ENCODE results near the gene XYLT1. TPM values are rescaled to one million over a fixed set of nuclear protein-coding genes. Genes with fewer than 3 reads are reported as not detected.

XYLT1 gene
- total and polyA plus RNA-seq, 9 of the 15 experiments (the other 6 are each of a cell fraction or from before 2014, with no cell fraction given) = 0.03 to 0.09 (median 0.08) TPM; not detected in 6

GRCh38 chr16:17414916-17415315 is 55.8 kb downstream of the XYLT1 start:
- FAIRE-seq (no peak), ATAC-seq (no peak), DNase-seq (ENCODE audit: extremely low read depth in 1 of 4, low spot score in 3 of 4) (no peak)
- in situ Hi-C loops (cut with MboI) = no loop called here
- CTCF ChIA-PET (ENCODE audit: low intra/inter-chr PET ratio) = no interaction called here
- TF ChIP-seq ZNF3 (CRISPR knock-in tag; IDR thresholded peaks at IDR 0.05) (no peak), RBM25 (IDR thresholded peaks at IDR 0.05; ENCODE audit: low read depth, low read length, severe bottlenecking) (peak; percentile 70)
- Histone ChIP-seq H4K20me1 (replicated peaks; ENCODE audit: control insufficient read depth, insufficient read depth, low read length) (peaks cover 6% of the 10 kb centered on the region; the same call in 1 of the 2 replicates), H3K36me3 (ENCODE audit: control insufficient read depth, insufficient read depth, low read length) (no peaks in the 10 kb centered on the region), H3K79me2 (ENCODE audit: control insufficient read depth, insufficient read depth, low read length) (no peaks in the 10 kb centered on the region), H3K4me3 (no peak overlapping the region), H3K9me3 (replicated peaks; ENCODE audit: control insufficient read depth, insufficient read depth, low read depth, low read length) (no peaks in the 10 kb centered on the region), H3K27me3 (ENCODE audit: control insufficient read depth in 2 of 2, insufficient read depth in 2 of 2, low read length in 2 of 2) (peaks cover 3 to 23% of the 10 kb centered on the region in 2 experiments; a peak in 4 of 5 replicates), H3K9ac (ENCODE audit: insufficient read depth in 1 of 2, low read depth in 2 of 2, low read length in 2 of 2) (no peak overlapping the region), H3K9me1 (ENCODE audit: control insufficient read depth, insufficient read depth, low read length) (no peaks in the 10 kb centered on the region), H3K27ac (ENCODE audit: extremely low read depth, low read depth, low read length) (no peak overlapping the region), H2AFZ (ENCODE audit: low read depth, low read length) (no peak overlapping the region), H3K4me2 (ENCODE audit: insufficient read depth, low read length) (no peak overlapping the region), H3K4me1 (replicated peaks in 1 of 2; ENCODE audit: control insufficient read depth in 2 of 2, insufficient read depth in 2 of 2, low read length in 2 of 2) (no peaks in the 10 kb centered on the region)
- POLR2A ChIA-PET = no interaction called here
- no TSS peak for BruUV-seq (replicated peaks)
- WGBS (ENCODE audit: insufficient coverage, low coverage, missing lambda C conversion rate) = 0% methylated on average over 8 of the region's 8 CpGs
- intact Hi-C loops (cut with micrococcal nuclease) = no loop called here

GRCh38 chr16:17414421-17414820 is 56.3 kb downstream of the XYLT1 start:
- H3K27ac ChIP-seq (ENCODE audit: extremely low read depth, low read depth, low read length) = no peak overlapping the region
- no peak overlapping the region for H3K9ac ChIP-seq (ENCODE audit: insufficient read depth in 1 of 2, low read depth in 2 of 2, low read length in 2 of 2)
- H3K9me3 ChIP-seq (replicated peaks; ENCODE audit: control insufficient read depth, insufficient read depth, low read depth, low read length) = no peaks in the 10 kb centered on the region
- 2% methylated on average over 8 of the region's 8 CpGs for WGBS (ENCODE audit: insufficient coverage, low coverage, missing lambda C conversion rate)
- peaks cover 3 to 23% of the 10 kb centered on the region in 2 experiments; a peak in 4 of 5 replicates for H3K27me3 ChIP-seq (ENCODE audit: control insufficient read depth in 2 of 2, insufficient read depth in 2 of 2, low read length in 2 of 2)
- no peaks in the 10 kb centered on the region for H3K9me1 ChIP-seq (ENCODE audit: control insufficient read depth, insufficient read depth, low read length)
- H3K4me1 ChIP-seq (replicated peaks in 1 of 2; ENCODE audit: control insufficient read depth in 2 of 2, insufficient read depth in 2 of 2, low read length in 2 of 2) = no peaks in the 10 kb centered on the region
- H3K36me3 ChIP-seq (ENCODE audit: control insufficient read depth, insufficient read depth, low read length) = no peaks in the 10 kb centered on the region
- H3K79me2 ChIP-seq (ENCODE audit: control insufficient read depth, insufficient read depth, low read length) = no peaks in the 10 kb centered on the region
- FAIRE-seq = no peak
- TF ChIP-seq ETS2 (tag; IDR thresholded peaks at IDR 0.05; ENCODE audit: borderline replicate concordance, poor library complexity, severe bottlenecking) (no peak), MYNN (IDR thresholded peaks at IDR 0.05) (no peak), MYNN (CRISPR knock-in tag; IDR thresholded peaks at IDR 0.05) (no peak), FOXA1 (IDR thresholded peaks at IDR 0.05; ENCODE audit: borderline replicate concordance) (no peak), HBP1 (CRISPR knock-in tag; IDR thresholded peaks at IDR 0.05) (no peak)
- no TSS peak for BruUV-seq (replicated peaks)
- in situ Hi-C loops (cut with MboI) = no loop called here
- no peak for DNase-seq (ENCODE audit: extremely low read depth in 1 of 4, low spot score in 3 of 4)
- H2AFZ ChIP-seq (ENCODE audit: low read depth, low read length) = no peak overlapping the region
- no peak overlapping the region for H3K4me3 ChIP-seq
- no peak overlapping the region for H3K4me2 ChIP-seq (ENCODE audit: insufficient read depth, low read length)
- POLR2A ChIA-PET = no interaction called here
- intact Hi-C loops (cut with micrococcal nuclease) = no loop called here
- no peak for ATAC-seq
- CTCF ChIA-PET (ENCODE audit: low intra/inter-chr PET ratio) = no interaction called here
- H4K20me1 ChIP-seq (replicated peaks; ENCODE audit: control insufficient read depth, insufficient read depth, low read length) = peaks cover 6% of the 10 kb centered on the region; the same call in 1 of the 2 replicates

Data from K562 (cell line).